OCI-LY7 (cell line): Measurements from ENCODE around the gene SEC22C. TPM values are rescaled to one million over a fixed set of nuclear protein-coding genes. Genes with fewer than 3 reads are reported as not detected.
A peak's percentile ranks its signal among the peaks of the same experiment; 100 is the strongest.

ENCODE experiments used
- BruUV-seq: library from RNA; stranded (reverse); fragments of 400-500 nt; replicated peaks from 2 replicates; lab custom pipeline; 2021; lab: Mats Ljungman, UMichigan
- CTCF ChIA-PET: fragments of 300-600 bp; sonication (Branson Sonifier 250); formaldehyde crosslinking; loops from one replicate; lab custom pipeline; 2022; ENCODE audit warnings: antibody characterized with exemption; ENCODE audit not compliant: unreplicated experiment; lab: Charles Lee
- POLR2A ChIA-PET: fragments of 300-600 bp; sonication (Branson Sonifier 250); formaldehyde crosslinking; loops from one replicate; lab custom pipeline; 2022; ENCODE audit warnings: antibody characterized with exemption; lab: Charles Lee
- DNase-seq: peaks from one replicate; pipeline ENCODE4 v3.0.0-alpha.2; 2015; ENCODE audit warnings: low spot score
- H2AFZ ChIP-seq: fragments of 200-600 bp; sonication (generic), shearing (Covaris generic); 2 replicates; pipeline ENCODE4 v1.6.1; 2014; ENCODE audit warnings: mild to moderate bottlenecking, antibody characterized with exemption, low read length, moderate library complexity
- H3K27ac ChIP-seq: fragments of 200-600 bp; sonication (generic); 2 replicates; pipeline ENCODE4 v1.5.1; 2014; ENCODE audit warnings: mixed run types, low read depth, mild to moderate bottlenecking, moderate library complexity, low read length, inconsistent platforms; ENCODE audit not compliant: poor library complexity, severe bottlenecking
- H3K36me3 ChIP-seq: fragments of 200-600 bp; sonication (generic); 2 replicates; pipeline ENCODE4 v1.6.1; 2014; ENCODE audit warnings: mild to moderate bottlenecking, antibody characterized with exemption, low read length, moderate library complexity, mixed read lengths; ENCODE audit not compliant: insufficient read depth
- H3K4me1 ChIP-seq: fragments of 200-600 bp; sonication (generic); 2 replicates; pipeline ENCODE4 v1.5.1; 2014; ENCODE audit warnings: mild to moderate bottlenecking, low read length; ENCODE audit not compliant: insufficient read depth, poor library complexity, severe bottlenecking
- H3K4me2 ChIP-seq: fragments of 200-600 bp; sonication (generic); 2 replicates; pipeline ENCODE4 v1.6.1; 2014; ENCODE audit warnings: mild to moderate bottlenecking, low read length
- H3K4me3 ChIP-seq: fragments of 200-600 bp; sonication (generic); 2 replicates; pipeline ENCODE4 v1.5.1; 2014; ENCODE audit warnings: mild to moderate bottlenecking, low read depth, low read length; ENCODE audit not compliant: poor library complexity, severe bottlenecking
- H3K79me2 ChIP-seq: fragments of 200-600 bp; sonication (generic); 2 replicates; pipeline ENCODE4 v1.6.1; 2016; ENCODE audit warnings: low read depth, mild to moderate bottlenecking, low read length, moderate library complexity, mixed read lengths; ENCODE audit not compliant: insufficient read depth
- H3K9me2 ChIP-seq: fragments of 200-600 bp; sonication (generic); 2 replicates; pipeline ENCODE4 v1.6.1; 2016; ENCODE audit warnings: mild to moderate bottlenecking, low read length, mixed read lengths; ENCODE audit not compliant: insufficient read depth
- H3K9me3 ChIP-seq: fragments of 200-600 bp; sonication (generic); 2 replicates; pipeline ENCODE4 v1.6.1; 2014; ENCODE audit warnings: mild to moderate bottlenecking, mixed run types, low read length, mixed read lengths
- H4K20me1 ChIP-seq: fragments of 200-600 bp; sonication (generic); 2 replicates; pipeline ENCODE4 v1.6.1; 2014; ENCODE audit warnings: mild to moderate bottlenecking, antibody characterized with exemption, low read length, moderate library complexity, mixed read lengths; ENCODE audit not compliant: insufficient read depth
- CTCF ChIP-seq: fragments of 200-600 bp; sonication (generic); conservative IDR thresholded peaks from 2 replicates; pipeline ENCODE4 v1.5.1; 2014; ENCODE audit warnings: mild to moderate bottlenecking, antibody characterized with exemption, low read length, moderate library complexity, mixed read lengths
- EZH2phosphoT487 ChIP-seq: fragments of 200-600 bp; sonication (generic); IDR thresholded peaks from 2 replicates; pipeline ENCODE4 v1.6.1; 2018; ENCODE audit warnings: low read depth, borderline replicate concordance, mild to moderate bottlenecking, mixed run types, antibody characterized with exemption, low read length, moderate library complexity, mixed read lengths
- intact Hi-C: fragments of 100-400 bp; cut with micrococcal nuclease; formaldehyde crosslinking; loops from one replicate; pipeline ENCODE4 v1.10.0; 2022; ENCODE audit not compliant: unreplicated experiment
- total RNA-seq, 2 experiments: library from RNA; depleted of rRNA in 1 of 2; stranded (reverse); fragments of >200 nt in 1 of 2; shearing (Covaris generic) in 1 of 2; gene quantifications; 2 replicates each; pipeline ENCODE4 v1.2.3, GENCODE V29; 2014 to 2022

Gene SEC22C
- total RNA-seq, 2 experiments from 2014 or later, result 33.0 to 36.2 TPM

DNA sequence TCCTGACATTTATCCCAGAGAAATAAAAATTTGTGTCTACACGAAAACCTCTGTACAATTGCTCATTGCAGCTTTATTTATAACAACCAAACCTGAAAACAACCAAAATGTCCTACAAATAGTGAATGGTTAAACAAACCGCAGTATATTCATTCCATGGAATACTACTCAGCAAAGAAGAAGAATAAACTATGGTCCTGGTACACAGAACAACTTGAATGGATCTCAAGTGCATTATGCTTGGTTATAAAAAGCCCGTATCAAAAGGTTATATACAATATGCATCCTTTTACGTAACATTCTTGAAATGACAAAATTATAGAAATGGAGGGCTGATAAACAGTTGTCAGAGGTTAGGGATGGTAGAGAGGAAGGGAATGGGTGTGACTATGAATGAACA lies 3.7 kb downstream of the SEC22C start:
- H2AFZ ChIP-seq, result no peak overlapping the region
- H3K27ac ChIP-seq, result no peak overlapping the region
- peaks cover 49% of the 10 kb centered on the region for H3K36me3 ChIP-seq
- POLR2A ChIA-PET, result interaction anchor here (0.9 to 2.4 kb wide), 3 partner anchors 12 to 22 kb away, joined by 3 to 11 read pairs (median 4); partner anchors contain the start of gene SS18L2
- CTCF ChIA-PET, result interaction anchor here (1.1 kb wide), 1 partner anchor 23 kb away, joined by 3 read pairs; the partner anchor contains the start of gene NKTR
- no peak overlapping the region for H3K4me3 ChIP-seq
- H4K20me1 ChIP-seq, result no peaks in the 10 kb centered on the region
- no peak overlapping the region for H3K4me2 ChIP-seq
- no TSS peak for BruUV-seq
- DNase-seq, result no peak
- H3K9me3 ChIP-seq, result peaks cover 26% of the 10 kb centered on the region
- TF ChIP-seq CTCF (no peak), EZH2phosphoT487 (no peak)
- intact Hi-C loops, result no loop called here
- H3K9me2 ChIP-seq, result no peaks in the 10 kb centered on the region
- peaks cover 21% of the 10 kb centered on the region for H3K4me1 ChIP-seq
- peaks cover 34% of the 10 kb centered on the region; the same call in 1 of the 2 replicates for H3K79me2 ChIP-seq

DNA sequence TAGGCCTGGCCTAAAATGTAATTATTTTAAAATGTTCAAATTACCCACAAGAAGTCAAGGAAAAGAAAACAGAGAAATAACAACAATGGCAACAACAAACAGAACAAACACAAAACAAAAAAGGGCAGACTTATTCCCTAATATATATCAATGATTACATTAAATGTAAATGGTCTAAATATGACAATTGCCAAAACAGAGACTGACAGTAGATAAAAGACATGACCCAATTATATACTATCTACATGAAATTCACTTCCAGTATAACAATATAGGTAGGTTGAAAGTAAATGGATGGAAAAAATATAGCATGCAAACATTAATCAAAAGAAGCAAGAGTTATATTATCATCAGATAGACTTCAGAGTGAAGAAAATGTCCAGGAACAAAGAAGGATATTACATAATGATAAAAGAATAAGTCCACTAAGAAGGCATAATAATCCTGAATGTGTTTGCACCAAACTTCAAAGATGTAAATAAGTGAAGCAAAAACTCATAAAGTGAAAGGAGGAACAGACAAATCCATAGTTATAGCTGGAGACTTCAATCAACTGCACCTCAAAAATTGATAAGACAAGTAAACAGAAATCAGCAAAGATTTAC lies 6.5 kb downstream of the SEC22C start:
- Histone ChIP-seq H3K9me3 (peaks cover 26% of the 10 kb centered on the region), H3K4me2 (no peak overlapping the region), H3K36me3 (peaks cover 61% of the 10 kb centered on the region), H3K9me2 (no peaks in the 10 kb centered on the region), H4K20me1 (no peaks in the 10 kb centered on the region), H3K4me1 (peaks cover 8% of the 10 kb centered on the region), H3K4me3 (no peak overlapping the region), H2AFZ (no peak overlapping the region), H3K79me2 (peaks cover 26% of the 10 kb centered on the region; the same call in 1 of the 2 replicates), H3K27ac (no peak overlapping the region)
- intact Hi-C loops, result no loop called here
- DNase-seq, result no peak
- no TSS peak for BruUV-seq
- POLR2A ChIA-PET, result interaction anchor here (2.4 kb wide), 1 partner anchor 16 kb away, joined by 11 read pairs; the partner anchor contains the start of gene SS18L2
- TF ChIP-seq CTCF (no peak), EZH2phosphoT487 (no peak)
- CTCF ChIA-PET, result no interaction called here

- CTCF ChIA-PET, result no interaction called here
Observed at GRCh38 chr3:42572278-42572677, 9.5 kb downstream of the SEC22C start.

More at GRCh38 chr3:42572278-42572677, 9.5 kb downstream of the SEC22C start:
- H3K4me3 ChIP-seq, result no peak overlapping the region
- BruUV-seq, result no TSS peak
- intact Hi-C loops, result no loop called here
- no peak overlapping the region for H3K27ac ChIP-seq
- no peak overlapping the region for H2AFZ ChIP-seq
- peak; percentile 36 for DNase-seq
- H3K9me3 ChIP-seq, result peaks cover 26% of the 10 kb centered on the region
- POLR2A ChIA-PET, result interaction anchor here (0.6 to 1.9 kb wide), 3 partner anchors 8 to 202 kb away, joined by 3 to 6 read pairs (median 6); partner anchors contain the start of gene SEC22C
- no peaks in the 10 kb centered on the region for H3K9me2 ChIP-seq
- H3K36me3 ChIP-seq, result peaks cover 75% of the 10 kb centered on the region
- H3K79me2 ChIP-seq, result peaks cover 22% of the 10 kb centered on the region; the same call in 1 of the 2 replicates
- no peaks in the 10 kb centered on the region for H3K4me1 ChIP-seq
- H4K20me1 ChIP-seq, result no peaks in the 10 kb centered on the region
- no peak overlapping the region for H3K4me2 ChIP-seq
- TF ChIP-seq EZH2phosphoT487 (no peak), CTCF (peak; percentile 77)
